WTC11 (cell line): ENCODE data around the gene STAMBPL1. TPM values are rescaled to one million over a fixed set of nuclear protein-coding genes. Genes with fewer than 3 reads are reported as not detected.

Experiments used
- ATAC-seq: fragments of 200-7000 bp; cut with Tn5 transposase; 2 replicates; pipeline ENCODE4 v1.10.0; 2021; ENCODE audit warnings: mild to moderate bottlenecking, moderate library complexity
- CTCF ChIA-PET: fragments of 300-600 bp; sonication (Branson Sonifier 250); formaldehyde crosslinking; loops from one replicate; lab custom pipeline; 2021; ENCODE audit warnings: antibody characterized with exemption; lab: Charles Lee
- POLR2A ChIA-PET: fragments of 350-600 bp; sonication (Branson Sonifier 250); formaldehyde crosslinking; loops from one replicate; lab custom pipeline; 2021; ENCODE audit warnings: antibody characterized with exemption; lab: Charles Lee
- DNase-seq: peaks from one replicate; pipeline ENCODE4 v3.0.0; 2021; ENCODE audit warnings: low spot score
- H3K27ac Mint-ChIP-seq: 2 replicates; pipeline ENCODE4 v1.8.0; 2021; ENCODE audit warnings: mixed read lengths
- H3K27me3 Mint-ChIP-seq: 2 replicates; pipeline ENCODE4 v1.8.0; 2021; ENCODE audit warnings: low read depth, mild to moderate bottlenecking, moderate library complexity, mixed read lengths
- H3K36me3 Mint-ChIP-seq: 2 replicates; pipeline ENCODE4 v1.8.0; 2021; ENCODE audit warnings: mixed read lengths
- H3K4me1 Mint-ChIP-seq: 2 replicates; pipeline ENCODE4 v1.8.0; 2022; ENCODE audit warnings: mixed read lengths
- H3K4me3 Mint-ChIP-seq: 2 replicates; pipeline ENCODE4 v1.8.0; 2021; ENCODE audit warnings: mild to moderate bottlenecking, moderate library complexity, mixed read lengths
- H3K9me3 Mint-ChIP-seq: 2 replicates; pipeline ENCODE4 v1.8.0; 2021; ENCODE audit warnings: mixed read lengths
- ATF1 ChIP-seq: sonication (generic); formaldehyde crosslinking; IDR thresholded peaks from 2 replicates; pipeline ENCODE4 v1.8.1; 2023; ENCODE audit warnings: mild to moderate bottlenecking, moderate library complexity, missing genetic modification reagents
- CREB1 ChIP-seq: sonication (generic); formaldehyde crosslinking; IDR thresholded peaks from 2 replicates; pipeline ENCODE4 v1.8.0; 2023; ENCODE audit warnings: mild to moderate bottlenecking, missing genetic modification reagents
- CREM ChIP-seq: sonication (generic); formaldehyde crosslinking; IDR thresholded peaks from 2 replicates; pipeline ENCODE4 v1.8.1; 2022; ENCODE audit warnings: mild to moderate bottlenecking, missing genetic modification reagents, moderate library complexity
- ELF4 ChIP-seq: sonication (generic); formaldehyde crosslinking; IDR thresholded peaks from 2 replicates; pipeline ENCODE4 v1.8.1; 2022; ENCODE audit warnings: low read depth, mild to moderate bottlenecking, moderate library complexity, missing genetic modification reagents
- ERG ChIP-seq: fragments of 250-450 bp; sonication (Bioruptor Pico); IDR thresholded peaks from 2 replicates; pipeline ENCODE4 v1.8.0; 2021; ENCODE audit warnings: mild to moderate bottlenecking
- GRHL2 ChIP-seq: fragments of 250-450 bp; sonication (Bioruptor Pico); IDR thresholded peaks from 2 replicates; pipeline ENCODE4 v1.8.0; 2022; ENCODE audit warnings: mild to moderate bottlenecking, moderate library complexity; ENCODE audit not compliant: insufficient replicate concordance, severe bottlenecking
- HMGXB4 ChIP-seq: sonication (generic); formaldehyde crosslinking; IDR thresholded peaks from 2 replicates; pipeline ENCODE4 v1.8.1; 2023; ENCODE audit warnings: mild to moderate bottlenecking, moderate library complexity, missing genetic modification reagents
- IRF1 ChIP-seq: sonication (generic); formaldehyde crosslinking; IDR thresholded peaks from 2 replicates; pipeline ENCODE4 v1.8.0; 2023; ENCODE audit warnings: missing genetic modification reagents
- IRF2 ChIP-seq: sonication (generic); formaldehyde crosslinking; IDR thresholded peaks from 2 replicates; pipeline ENCODE4 v1.8.0; 2022; ENCODE audit warnings: low read depth, missing genetic modification reagents, borderline replicate concordance
- MXD4 ChIP-seq: fragments of 250-450 bp; sonication (Bioruptor Pico); IDR thresholded peaks from 2 replicates; pipeline ENCODE4 v1.8.0; 2021; ENCODE audit warnings: mild to moderate bottlenecking, moderate library complexity, borderline replicate concordance
- NR1H2 ChIP-seq: sonication (generic); formaldehyde crosslinking; IDR thresholded peaks from 2 replicates; pipeline ENCODE4 v1.9.0; 2021; ENCODE audit warnings: mild to moderate bottlenecking, moderate library complexity, missing genetic modification reagents
- NR2C2 ChIP-seq: sonication (generic); formaldehyde crosslinking; IDR thresholded peaks from 2 replicates; pipeline ENCODE4 v1.8.0; 2022; ENCODE audit warnings: mild to moderate bottlenecking, missing genetic modification reagents
- OVOL2 ChIP-seq: fragments of 250-450 bp; sonication (Bioruptor Pico); IDR thresholded peaks from 2 replicates; pipeline ENCODE4 v1.9.0; 2021; ENCODE audit warnings: mild to moderate bottlenecking, borderline replicate concordance
- PREB ChIP-seq: sonication (generic); formaldehyde crosslinking; IDR thresholded peaks from 2 replicates; pipeline ENCODE4 v1.8.1; 2022; ENCODE audit warnings: mild to moderate bottlenecking, missing genetic modification reagents, moderate library complexity, borderline replicate concordance
- SP1 ChIP-seq: sonication (generic); formaldehyde crosslinking; conservative IDR thresholded peaks from 2 replicates; pipeline ENCODE4 v1.8.1; 2022; ENCODE audit warnings: missing genetic modification reagents
- TEAD1 ChIP-seq: sonication (generic); formaldehyde crosslinking; IDR thresholded peaks from 2 replicates; pipeline ENCODE4 v1.8.0; 2022; ENCODE audit warnings: mild to moderate bottlenecking, missing genetic modification reagents
- TP53 ChIP-seq: sonication (generic); formaldehyde crosslinking; IDR thresholded peaks from 2 replicates; pipeline ENCODE4 v1.8.1; 2023; ENCODE audit warnings: mild to moderate bottlenecking, missing genetic modification reagents
- ZBTB43 ChIP-seq: sonication (generic); formaldehyde crosslinking; IDR thresholded peaks from 2 replicates; pipeline ENCODE4 v1.8.1; 2023; ENCODE audit warnings: mild to moderate bottlenecking, missing genetic modification reagents
- ZNF121 ChIP-seq: sonication (generic); formaldehyde crosslinking; IDR thresholded peaks from 2 replicates; pipeline ENCODE4 v1.8.0; 2023; ENCODE audit warnings: missing genetic modification reagents
- ZNF138 ChIP-seq: sonication (generic); formaldehyde crosslinking; conservative IDR thresholded peaks from 2 replicates; pipeline ENCODE4 v1.8.1; 2022; ENCODE audit warnings: mild to moderate bottlenecking, moderate library complexity, missing genetic modification reagents
- ZNF281 ChIP-seq: sonication (generic); formaldehyde crosslinking; IDR thresholded peaks from 2 replicates; pipeline ENCODE4 v1.8.0; 2023; ENCODE audit warnings: mild to moderate bottlenecking, missing genetic modification reagents
- ZNF416 ChIP-seq: fragments of 250-450 bp; sonication (Bioruptor Pico); IDR thresholded peaks from 2 replicates; pipeline ENCODE4 v1.9.0; 2021; ENCODE audit warnings: mild to moderate bottlenecking, inconsistent platforms
- ZNF512 ChIP-seq: sonication (generic); formaldehyde crosslinking; IDR thresholded peaks from 2 replicates; pipeline ENCODE4 v1.8.1; 2022; ENCODE audit warnings: missing genetic modification reagents, borderline replicate concordance
- total RNA-seq: library from RNA; stranded (reverse); gene quantifications from 3 replicates; pipeline ENCODE4 v1.2.3, GENCODE V29; 2021

STAMBPL1 gene
- total RNA-seq, 1 experiment from 2014 or later, result 3.9 TPM

GRCh38 chr10:88960802-88961201 lies 80.8 kb downstream of the STAMBPL1 start:
- Mint-ChIP-seq H3K9me3 (no peaks in the 10 kb centered on the region), H3K27me3 (no peaks in the 10 kb centered on the region), H3K27ac (no peak overlapping the region), H3K4me1 (peaks cover 11% of the 10 kb centered on the region), H3K36me3 (no peaks in the 10 kb centered on the region), H3K4me3 (no peak overlapping the region)
- ChIA-PET POLR2A (no interaction called here), CTCF (no interaction called here)
- TF ChIP-seq NR2C2 (no peak), NR1H2 (CRISPR knock-in tag) (no peak), MXD4 (CRISPR knock-in tag) (no peak), ZNF121 (CRISPR knock-in tag) (no peak), IRF1 (CRISPR knock-in tag) (no peak), GRHL2 (no peak), CREB1 (no peak), CREM (CRISPR knock-in tag) (no peak), IRF2 (CRISPR knock-in tag) (no peak), ZNF281 (CRISPR knock-in tag) (no peak), ZNF138 (CRISPR knock-in tag) (no peak), PREB (no peak), ATF1 (CRISPR knock-in tag) (no peak), SP1 (CRISPR knock-in tag) (no peak), ERG (CRISPR knock-in tag) (no peak), OVOL2 (no peak), HMGXB4 (CRISPR knock-in tag) (no peak), ZBTB43 (CRISPR knock-in tag) (no peak)
- no peak for DNase-seq
- ATAC-seq, result no peak

- no peak overlapping the region for H3K4me3 Mint-ChIP-seq
- DNase-seq (no peak), ATAC-seq (no peak)
- ChIA-PET CTCF (no interaction called here), POLR2A (no interaction called here)
- no peaks in the 10 kb centered on the region for H3K9me3 Mint-ChIP-seq
- no peaks in the 10 kb centered on the region for H3K27me3 Mint-ChIP-seq
- H3K36me3 Mint-ChIP-seq, result no peaks in the 10 kb centered on the region
- peaks cover 16% of the 10 kb centered on the region for H3K4me1 Mint-ChIP-seq
- H3K27ac Mint-ChIP-seq, result no peak overlapping the region
- TF ChIP-seq ZNF512 (CRISPR knock-in tag), result no peak
- TF ChIP-seq ZNF416, result no peak
- TF ChIP-seq PREB, result no peak
- no peak for TF ChIP-seq TP53 (CRISPR knock-in tag)
- TF ChIP-seq TEAD1, result no peak
- no peak for TF ChIP-seq ELF4
These were observed 81.2 kb downstream of the STAMBPL1 start for GRCh38 chr10:88961266-88961665.
